ENCODE results near the gene MARK4. TPM values are rescaled to one million over a fixed set of nuclear protein-coding genes. Genes with fewer than 3 reads are reported as not detected.
"Not testable (repeated sequence)": the region's sequence is repeated elsewhere in the genome, so short reads cannot be mapped to it uniquely, and the experiment has no call there.

The MARK4 gene
- polyA plus RNA-seq, 2 donors, result 11.9 to 15.9 TPM

DNA sequence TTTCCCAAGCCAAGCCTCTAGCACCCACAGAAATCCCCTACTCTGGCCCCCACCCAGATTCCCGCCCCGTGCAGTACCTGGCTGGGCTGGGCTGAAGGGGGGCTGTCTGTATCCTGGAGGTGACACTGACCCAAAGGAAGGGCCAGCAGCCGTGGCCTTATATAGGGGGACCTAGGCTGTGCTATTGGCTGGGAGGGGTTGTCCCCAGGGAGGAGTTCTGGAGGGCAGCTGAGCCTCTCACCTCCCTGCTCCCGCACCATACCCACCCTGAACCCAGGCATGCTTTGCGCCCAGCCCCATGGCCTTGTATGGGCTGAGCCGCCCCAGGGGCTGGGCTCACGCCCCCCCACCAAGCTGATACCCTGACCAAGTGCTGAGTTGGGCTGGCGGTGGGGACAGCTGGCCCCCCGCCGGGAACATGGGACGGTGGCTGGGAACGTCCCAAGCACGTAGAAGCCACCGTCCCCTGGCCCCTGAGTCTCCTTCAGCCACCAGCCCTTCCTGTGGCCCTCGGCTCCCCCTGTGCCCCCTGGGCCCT, 71.7 kb downstream of the MARK4 start, which contains the start of gene CKM:
Gene CKM, minus strand, starts transcription at position 132 of the 538 bp plus-strand sequence. CDS start 3,162 bp downstream, outside the sequence.
- H3K9me3 ChIP-seq (ENCODE audit: control insufficient read depth in 2 of 2, insufficient read depth in 1 of 2, low read depth in 1 of 2, low read length in 1 of 2), result peaks cover 0 to 3% of the 10 kb centered on the region in 2 donors
- H3K36me3 ChIP-seq (ENCODE audit: control insufficient read depth in 2 of 2, insufficient read depth in 2 of 2, low read length in 1 of 2), result peaks cover 0 to 3% of the 10 kb centered on the region in 2 donors
- 44 to 47% methylated on average over 14 to 15 of the region's 15 CpGs for WGBS, 2 donors
- peaks cover 0 to 5% of the 10 kb centered on the region in 2 donors for H3K4me1 ChIP-seq (ENCODE audit: control insufficient read depth in 2 of 2, insufficient read depth in 2 of 2, low read length in 1 of 2)
- H3K4me3 ChIP-seq (ENCODE audit: low read depth in 1 of 2, low read length in 2 of 2), result peak within 1 kb of the TSS in 1 of 2 donors; percentile 1
- peak within 1 kb of the TSS in 1 of 2 donors; percentile 17 for H3K27ac ChIP-seq (ENCODE audit: low read depth in 2 of 2, low read length in 1 of 2)
- H3K27me3 ChIP-seq (ENCODE audit: control insufficient read depth in 1 of 2, insufficient read depth in 2 of 2, low read length in 2 of 2), result no peaks in the 10 kb centered on the region

DNA sequence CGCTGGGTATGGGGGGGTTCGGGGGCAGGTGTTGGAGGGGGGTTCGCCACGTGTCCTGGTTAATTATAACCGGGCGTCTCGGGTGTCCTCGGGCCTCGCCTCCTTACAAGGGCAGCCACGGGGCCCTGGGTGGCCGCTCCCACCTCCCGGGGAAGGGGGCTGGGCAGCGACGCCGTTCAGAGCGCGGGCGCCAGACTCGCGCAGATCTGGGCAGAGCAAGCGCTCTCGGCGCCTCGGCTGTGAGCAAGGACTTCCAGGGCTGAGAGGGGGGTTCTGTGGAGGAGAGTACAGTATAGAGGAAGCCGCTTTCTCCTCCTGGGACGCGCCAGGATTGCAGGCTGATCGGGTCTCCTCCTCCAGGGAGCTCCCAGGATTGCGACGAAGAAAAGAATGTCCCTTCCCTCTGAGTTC, 72.6 kb downstream of the MARK4 start:
- no peaks in the 10 kb centered on the region for H3K27me3 ChIP-seq (ENCODE audit: control insufficient read depth in 1 of 2, insufficient read depth in 2 of 2, low read length in 2 of 2)
- H3K27ac ChIP-seq (ENCODE audit: low read depth in 2 of 2, low read length in 1 of 2), result no peak overlapping the region
- peaks cover 0 to 3% of the 10 kb centered on the region in 2 donors for H3K36me3 ChIP-seq (ENCODE audit: control insufficient read depth in 2 of 2, insufficient read depth in 2 of 2, low read length in 1 of 2)
- peaks cover 0 to 5% of the 10 kb centered on the region in 2 donors for H3K4me1 ChIP-seq (ENCODE audit: control insufficient read depth in 2 of 2, insufficient read depth in 2 of 2, low read length in 1 of 2)
- WGBS, 2 donors, result 5 to 6% methylated on average over 30 of the region's 30 CpGs
- H3K9me3 ChIP-seq (ENCODE audit: control insufficient read depth in 2 of 2, insufficient read depth in 1 of 2, low read depth in 1 of 2, low read length in 1 of 2), result peaks cover 0 to 3% of the 10 kb centered on the region in 2 donors
- H3K4me3 ChIP-seq (ENCODE audit: low read depth in 1 of 2, low read length in 2 of 2), result peak overlapping the region in 1 of 2 donors; percentile 1

DNA sequence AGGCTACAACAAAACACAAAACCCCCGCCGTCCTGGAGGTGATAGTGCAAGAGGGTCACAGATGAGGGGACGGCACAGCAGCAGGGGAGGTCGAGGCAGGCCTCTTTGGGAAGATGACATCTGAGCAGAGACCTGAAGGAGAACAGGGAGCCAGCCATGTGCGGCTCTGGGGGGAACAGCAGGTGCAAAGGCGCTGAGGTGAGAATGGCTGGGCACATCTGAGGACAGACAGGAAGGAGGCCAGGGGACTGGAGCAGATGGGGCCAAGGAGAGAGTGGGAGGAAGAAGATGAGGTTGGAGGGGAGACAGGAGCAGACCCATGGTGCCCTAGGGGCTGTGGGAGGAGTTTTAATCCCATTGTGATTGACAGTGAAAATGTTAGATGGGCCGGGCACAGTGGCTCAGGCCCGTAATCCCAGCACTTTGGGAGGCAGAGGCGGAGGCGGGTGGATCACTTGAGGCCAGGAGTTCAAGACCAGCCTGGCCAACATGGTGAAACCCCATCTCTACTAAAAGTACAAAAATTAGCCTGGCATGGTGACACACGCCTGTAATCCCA, 73.4 kb downstream of the MARK4 start:
- Histone ChIP-seq H3K9me3 (ENCODE audit: control insufficient read depth in 2 of 2, insufficient read depth in 1 of 2, low read depth in 1 of 2, low read length in 1 of 2) (peaks cover 0 to 3% of the 10 kb centered on the region in 2 donors), H3K27ac (ENCODE audit: low read depth in 2 of 2, low read length in 1 of 2) (no peak overlapping the region), H3K4me3 (ENCODE audit: low read depth in 1 of 2, low read length in 2 of 2) (no peak overlapping the region), H3K27me3 (ENCODE audit: control insufficient read depth in 1 of 2, insufficient read depth in 2 of 2, low read length in 2 of 2) (no peaks in the 10 kb centered on the region), H3K4me1 (ENCODE audit: control insufficient read depth in 2 of 2, insufficient read depth in 2 of 2, low read length in 1 of 2) (peaks cover 0 to 5% of the 10 kb centered on the region in 2 donors), H3K36me3 (ENCODE audit: control insufficient read depth in 2 of 2, insufficient read depth in 2 of 2, low read length in 1 of 2) (peaks cover 0 to 3% of the 10 kb centered on the region in 2 donors)
- 67% methylated on average over 11 of the region's 11 CpGs for WGBS, 2 donors

DNA sequence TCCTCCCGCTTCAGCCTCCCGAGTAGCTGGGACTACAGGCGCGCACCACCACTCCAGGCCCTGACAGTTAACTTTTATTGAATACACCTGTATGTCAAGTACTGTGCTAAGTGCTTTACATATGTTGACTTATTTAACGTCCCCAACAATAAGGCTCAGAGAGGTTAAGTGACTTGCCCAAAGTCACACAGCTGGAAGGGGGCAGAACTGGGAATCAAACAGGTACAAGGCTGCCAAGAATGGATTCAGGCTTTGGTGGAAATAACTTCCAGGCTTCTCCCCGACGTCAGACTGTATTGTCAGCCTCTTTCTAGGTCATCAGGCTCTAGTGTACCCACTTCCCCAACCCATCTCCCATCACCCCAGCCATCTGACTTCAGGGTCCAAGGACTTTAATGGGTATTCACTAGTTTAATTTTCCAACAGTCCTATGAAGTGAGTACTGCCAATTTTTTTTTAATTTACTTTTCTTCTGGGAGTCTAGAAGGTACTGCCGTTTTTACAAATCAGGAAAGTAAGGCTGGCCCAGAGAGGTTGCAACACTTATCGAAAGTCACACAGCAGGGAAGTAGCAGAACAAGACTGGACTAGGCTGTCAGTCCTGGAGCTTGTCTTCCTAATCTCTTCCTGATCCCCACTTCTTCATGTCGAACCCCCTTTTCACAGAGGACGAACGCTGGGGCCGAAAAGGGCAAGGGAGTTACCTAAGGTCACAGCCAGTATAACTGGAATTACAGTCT, 76.5 kb downstream of the MARK4 start:
- Histone ChIP-seq H3K27ac (ENCODE audit: low read depth in 2 of 2, low read length in 1 of 2) (no peak overlapping the region), H3K27me3 (ENCODE audit: control insufficient read depth in 1 of 2, insufficient read depth in 2 of 2, low read length in 2 of 2) (no peaks in the 10 kb centered on the region), H3K4me3 (ENCODE audit: low read depth in 1 of 2, low read length in 2 of 2) (no peak overlapping the region), H3K9me3 (ENCODE audit: control insufficient read depth in 2 of 2, insufficient read depth in 1 of 2, low read depth in 1 of 2, low read length in 1 of 2) (no peaks in the 10 kb centered on the region), H3K36me3 (ENCODE audit: control insufficient read depth in 2 of 2, insufficient read depth in 2 of 2, low read length in 1 of 2) (no peaks in the 10 kb centered on the region), H3K4me1 (ENCODE audit: control insufficient read depth in 2 of 2, insufficient read depth in 2 of 2, low read length in 1 of 2) (peaks cover 0 to 5% of the 10 kb centered on the region in 2 donors)
- 66 to 68% methylated on average over 13 of the region's 13 CpGs for WGBS, 2 donors

DNA sequence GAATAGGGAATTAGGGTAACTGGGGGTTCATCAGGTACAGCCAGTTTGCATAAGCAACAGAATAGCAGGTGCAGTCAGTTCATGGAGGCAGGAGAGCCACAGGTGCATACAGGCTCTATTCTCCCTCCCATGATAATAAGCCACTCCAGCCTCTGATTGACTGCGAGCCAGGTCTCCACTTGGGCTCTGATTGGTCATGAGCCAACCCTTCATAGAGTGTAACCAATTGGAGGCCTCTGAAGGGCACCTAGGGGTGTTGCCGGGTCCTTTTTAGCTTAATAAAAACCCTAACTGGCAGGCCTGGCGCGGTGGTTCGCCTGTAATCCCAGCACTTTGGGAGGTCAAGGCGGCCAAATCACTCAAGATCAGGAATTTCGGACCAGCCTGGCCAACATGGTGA, 80.3 kb downstream of the MARK4 start:
- H3K4me3 ChIP-seq (ENCODE audit: low read depth in 1 of 2, low read length in 2 of 2), result no peak overlapping the region
- 85 to 86% methylated on average over 7 of the region's 7 CpGs for WGBS, 2 donors
- no peak overlapping the region for H3K27ac ChIP-seq (ENCODE audit: low read depth in 2 of 2, low read length in 1 of 2)
- peaks cover 0 to under 1% of the 10 kb centered on the region in 2 donors for H3K4me1 ChIP-seq (ENCODE audit: control insufficient read depth in 2 of 2, insufficient read depth in 2 of 2, low read length in 1 of 2)
- no peaks in the 10 kb centered on the region for H3K36me3 ChIP-seq (ENCODE audit: control insufficient read depth in 2 of 2, insufficient read depth in 2 of 2, low read length in 1 of 2)
- H3K27me3 ChIP-seq (ENCODE audit: control insufficient read depth in 1 of 2, insufficient read depth in 2 of 2, low read length in 2 of 2), result no peaks in the 10 kb centered on the region
- no peaks in the 10 kb centered on the region for H3K9me3 ChIP-seq (ENCODE audit: control insufficient read depth in 2 of 2, insufficient read depth in 1 of 2, low read depth in 1 of 2, low read length in 1 of 2)

DNA sequence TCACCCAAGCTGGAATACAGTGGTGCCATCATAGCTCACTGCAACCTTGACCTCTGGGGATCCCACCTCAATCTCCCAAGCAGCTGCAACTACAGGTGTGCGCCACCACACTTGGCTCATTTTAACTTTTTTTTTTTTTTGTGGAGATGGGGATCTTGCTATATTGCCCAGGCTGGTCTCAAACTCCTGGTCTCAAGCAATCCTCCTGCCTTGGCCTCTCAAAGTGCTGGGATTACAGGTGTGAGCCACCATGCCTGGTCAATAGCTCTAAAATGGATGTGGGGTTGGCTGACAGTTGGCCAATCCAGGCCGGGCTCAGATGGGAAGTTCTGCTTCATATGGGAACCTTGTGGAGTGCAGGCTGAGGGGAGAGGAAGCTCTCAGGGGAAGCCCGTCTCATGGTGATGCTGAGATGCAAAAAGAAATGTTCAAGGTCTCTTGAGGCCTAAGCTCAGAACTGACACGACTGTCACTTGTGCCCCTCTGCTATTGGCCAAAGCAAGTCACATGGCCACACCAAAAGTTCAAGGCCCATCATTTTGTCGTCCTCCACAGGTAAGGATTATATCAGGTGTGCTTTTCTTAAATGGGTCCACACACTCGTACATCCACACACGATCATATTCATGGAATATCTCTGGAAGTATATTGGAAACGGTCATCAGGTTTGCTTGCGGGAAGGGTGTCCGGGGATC, 82.7 kb downstream of the MARK4 start:
- Histone ChIP-seq H3K9me3 (ENCODE audit: control insufficient read depth in 2 of 2, insufficient read depth in 1 of 2, low read depth in 1 of 2, low read length in 1 of 2) (no peaks in the 10 kb centered on the region), H3K27me3 (ENCODE audit: control insufficient read depth in 1 of 2, insufficient read depth in 2 of 2, low read length in 2 of 2) (no peaks in the 10 kb centered on the region), H3K4me3 (ENCODE audit: low read depth in 1 of 2, low read length in 2 of 2) (no peak overlapping the region), H3K36me3 (ENCODE audit: control insufficient read depth in 2 of 2, insufficient read depth in 2 of 2, low read length in 1 of 2) (no peaks in the 10 kb centered on the region), H3K27ac (ENCODE audit: low read depth in 2 of 2, low read length in 1 of 2) (no peak overlapping the region), H3K4me1 (ENCODE audit: control insufficient read depth in 2 of 2, insufficient read depth in 2 of 2, low read length in 1 of 2) (no peaks in the 10 kb centered on the region)
- 81 to 83% methylated on average over 10 of the region's 10 CpGs for WGBS, 2 donors

DNA sequence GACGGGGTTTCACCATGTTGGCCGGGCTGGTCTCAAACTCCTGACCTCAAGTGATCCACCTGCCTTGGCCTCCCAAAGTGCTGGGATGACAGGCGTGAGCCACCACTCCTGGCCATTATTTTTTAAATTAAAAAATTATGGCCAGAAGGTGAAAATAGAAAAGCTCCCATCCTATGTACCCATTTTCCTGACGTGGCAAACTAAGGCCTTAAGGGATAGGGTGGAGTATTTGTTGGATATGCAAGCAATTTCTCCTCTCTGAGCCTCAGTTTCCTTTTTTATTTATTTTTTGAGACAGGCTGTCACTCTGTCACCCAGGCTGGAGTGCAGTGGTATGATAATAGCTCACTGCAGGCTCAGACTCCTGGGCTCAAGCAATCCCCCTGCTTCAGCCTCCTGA, 83.8 kb downstream of the MARK4 start:
- 90 to 91% methylated on average over 4 of the region's 4 CpGs for WGBS, 2 donors
- H3K4me3 ChIP-seq (ENCODE audit: low read depth in 1 of 2, low read length in 2 of 2), result not testable (repeated sequence)

DNA sequence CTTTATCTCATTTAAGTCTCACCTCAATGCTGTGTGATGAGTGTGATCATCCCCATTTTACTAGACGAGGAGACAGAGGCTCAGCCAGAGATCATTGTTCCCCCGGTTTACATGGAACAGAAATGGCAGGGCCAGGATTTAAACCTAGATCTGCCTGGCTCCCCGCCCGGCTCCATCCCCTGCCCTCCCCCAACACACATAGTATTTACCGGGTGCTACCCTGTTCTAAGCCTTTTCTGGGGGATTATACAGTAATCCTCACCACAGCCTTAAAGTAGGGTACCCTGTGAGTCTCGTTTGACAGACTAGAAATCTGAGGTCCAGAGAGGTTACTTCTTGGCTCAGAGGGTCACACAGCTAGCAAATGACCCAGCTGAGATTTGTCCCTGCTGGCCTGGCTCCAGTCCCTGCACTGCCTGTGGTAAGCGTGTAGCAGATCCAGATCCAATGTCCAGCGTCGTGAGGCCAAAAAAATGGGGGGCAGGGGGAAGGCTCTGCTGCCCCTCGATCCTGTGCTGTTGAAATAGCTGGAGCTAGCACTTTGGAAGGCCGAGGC, 85.7 kb downstream of the MARK4 start:
- H3K27ac ChIP-seq (ENCODE audit: low read depth in 2 of 2, low read length in 1 of 2), result no peak overlapping the region
- no peaks in the 10 kb centered on the region for H3K36me3 ChIP-seq (ENCODE audit: control insufficient read depth in 2 of 2, insufficient read depth in 2 of 2, low read length in 1 of 2)
- H3K27me3 ChIP-seq (ENCODE audit: control insufficient read depth in 1 of 2, insufficient read depth in 2 of 2, low read length in 2 of 2), result no peaks in the 10 kb centered on the region
- no peaks in the 10 kb centered on the region for H3K4me1 ChIP-seq (ENCODE audit: control insufficient read depth in 2 of 2, insufficient read depth in 2 of 2, low read length in 1 of 2)
- H3K4me3 ChIP-seq (ENCODE audit: low read depth in 1 of 2, low read length in 2 of 2), result no peak overlapping the region
- H3K9me3 ChIP-seq (ENCODE audit: control insufficient read depth in 2 of 2, insufficient read depth in 1 of 2, low read depth in 1 of 2, low read length in 1 of 2), result no peaks in the 10 kb centered on the region
- WGBS, 2 donors, result 64% methylated on average over 11 of the region's 11 CpGs

More for the DNA sequence above, 83.8 kb downstream of the MARK4 start:
- not testable (repeated sequence) for H3K27ac ChIP-seq (ENCODE audit: low read depth in 2 of 2, low read length in 1 of 2); H3K36me3 ChIP-seq (ENCODE audit: control insufficient read depth in 2 of 2, insufficient read depth in 2 of 2, low read length in 1 of 2); H3K9me3 ChIP-seq (ENCODE audit: control insufficient read depth in 2 of 2, insufficient read depth in 1 of 2, low read depth in 1 of 2, low read length in 1 of 2); H3K4me1 ChIP-seq (ENCODE audit: control insufficient read depth in 2 of 2, insufficient read depth in 2 of 2, low read length in 1 of 2); H3K27me3 ChIP-seq (ENCODE audit: control insufficient read depth in 1 of 2, insufficient read depth in 2 of 2, low read length in 2 of 2)

DNA sequence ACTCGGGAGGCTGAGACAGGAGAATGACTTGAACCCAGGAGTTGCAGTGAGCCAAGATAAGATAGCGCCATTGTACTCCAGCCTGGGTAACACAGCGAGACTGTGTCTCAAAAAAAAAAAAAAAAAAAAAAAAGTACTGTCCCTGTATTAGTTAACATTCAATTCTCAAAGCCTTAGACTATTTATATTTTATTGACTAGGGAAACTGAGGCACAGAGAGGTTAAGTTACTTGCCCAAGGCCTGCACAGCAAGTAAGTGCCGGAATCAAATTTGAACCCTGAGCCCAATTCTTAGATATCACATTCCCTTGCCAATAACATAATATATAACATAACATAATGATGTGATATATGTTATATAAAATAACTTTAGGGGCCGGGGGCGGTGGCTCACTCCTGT, 88.6 kb downstream of the MARK4 start:
- Histone ChIP-seq H3K27me3 (ENCODE audit: control insufficient read depth in 1 of 2, insufficient read depth in 2 of 2, low read length in 2 of 2) (no peaks in the 10 kb centered on the region), H3K27ac (ENCODE audit: low read depth in 2 of 2, low read length in 1 of 2) (no peak overlapping the region)
- WGBS, 2 donors, result 78 to 87% methylated on average over 6 of the region's 6 CpGs

More for the DNA sequence above, 88.6 kb downstream of the MARK4 start:
- H3K36me3 ChIP-seq (ENCODE audit: control insufficient read depth in 2 of 2, insufficient read depth in 2 of 2, low read length in 1 of 2), result no peaks in the 10 kb centered on the region
- no peaks in the 10 kb centered on the region for H3K9me3 ChIP-seq (ENCODE audit: control insufficient read depth in 2 of 2, insufficient read depth in 1 of 2, low read depth in 1 of 2, low read length in 1 of 2)
- H3K4me1 ChIP-seq (ENCODE audit: control insufficient read depth in 2 of 2, insufficient read depth in 2 of 2, low read length in 1 of 2), result peaks cover 0 to 2% of the 10 kb centered on the region in 2 donors
- H3K4me3 ChIP-seq (ENCODE audit: low read depth in 1 of 2, low read length in 2 of 2), result no peak overlapping the region

All from esophagus (tissue), 2 donors.